Subcutaneous abdominal adipose tissue (tissue), 5 donors: ENCODE measurements around the gene COG5.

ENCODE experiments used
- H3K27ac ChIP-seq: one replicate; pipeline ENCODE4 v1.7.0; 2013; ENCODE audit warnings: low read depth, mild to moderate bottlenecking, inconsistent platforms, low read length, moderate library complexity
- H3K27me3 ChIP-seq, 5 donors: one replicate each; pipeline ENCODE4 v1.7.0; 2013; ENCODE audit warnings: low read length in 5 of 5, inconsistent platforms in 1 of 5; ENCODE audit not compliant: control insufficient read depth in 5 of 5, insufficient read depth in 4 of 5
- H3K36me3 ChIP-seq, 5 donors: one replicate each; pipeline ENCODE4 v1.7.0; 2013; ENCODE audit warnings: low read length in 5 of 5; ENCODE audit not compliant: control insufficient read depth in 5 of 5, insufficient read depth in 5 of 5
- H3K4me1 ChIP-seq, 5 donors: one replicate each; pipeline ENCODE4 v1.7.0; 2013; ENCODE audit warnings: low read length in 5 of 5, mild to moderate bottlenecking in 3 of 5, moderate library complexity in 1 of 5; ENCODE audit not compliant: control insufficient read depth in 5 of 5, insufficient read depth in 5 of 5
- H3K4me3 ChIP-seq, 5 donors: one replicate each; pipeline ENCODE4 v1.7.0; 2013; ENCODE audit warnings: low read length in 5 of 5, low read depth in 1 of 5
- H3K9ac ChIP-seq, 5 donors: one replicate each; pipeline ENCODE4 v1.7.0; 2013; ENCODE audit warnings: low read length in 5 of 5, mild to moderate bottlenecking in 4 of 5, moderate library complexity in 3 of 5
- H3K9me3 ChIP-seq, 5 donors: one replicate each; pipeline ENCODE4 v1.7.0; 2013; ENCODE audit warnings: low read length in 5 of 5; ENCODE audit not compliant: control insufficient read depth in 5 of 5
- donor health status: healthy.
- donor health status: healthy.
- donor health status: healthy.
- donor health status: healthy.
- donor health status: healthy.

Gene COG5

GRCh38 chr7:107563775-107564552, at the start of gene COG5, which contains the start of gene DUS4L:
Gene COG5 (minus strand): TSS chr7:107563920. CDS start chr7:107563896, 24 bp downstream.
Gene DUS4L (plus strand): TSS chr7:107563971. CDS start chr7:107567071, 3,100 bp downstream.
- H3K27me3 ChIP-seq = no peaks in the 10 kb centered on the region
- H3K4me3 ChIP-seq = peak within 1 kb of the TSS; percentile 91 to 99 (median 97)
- no peaks in the 10 kb centered on the region for H3K9me3 ChIP-seq
- H3K4me1 ChIP-seq = peaks cover 0 to 49% (median 37%) of the 10 kb centered on the region in 5 donors
- peak within 1 kb of the TSS; percentile 74 to 98 (median 97) for H3K9ac ChIP-seq
- H3K27ac ChIP-seq = peak within 1 kb of the TSS; percentile 94
- peaks cover 0 to 5% (median 0%) of the 10 kb centered on the region in 5 donors for H3K36me3 ChIP-seq

GRCh38 chr7:107613439-107613838, 49.7 kb upstream of the COG5 start:
- Histone ChIP-seq H3K27me3 (no peaks in the 10 kb centered on the region), H3K9ac (no peak overlapping the region), H3K36me3 (peaks cover 14 to 37% (median 18%) of the 10 kb centered on the region in 5 donors), H3K9me3 (no peaks in the 10 kb centered on the region), H3K4me3 (no peak overlapping the region), H3K27ac (no peak overlapping the region), H3K4me1 (peaks cover 0 to 21% (median 18%) of the 10 kb centered on the region in 5 donors)

DNA sequence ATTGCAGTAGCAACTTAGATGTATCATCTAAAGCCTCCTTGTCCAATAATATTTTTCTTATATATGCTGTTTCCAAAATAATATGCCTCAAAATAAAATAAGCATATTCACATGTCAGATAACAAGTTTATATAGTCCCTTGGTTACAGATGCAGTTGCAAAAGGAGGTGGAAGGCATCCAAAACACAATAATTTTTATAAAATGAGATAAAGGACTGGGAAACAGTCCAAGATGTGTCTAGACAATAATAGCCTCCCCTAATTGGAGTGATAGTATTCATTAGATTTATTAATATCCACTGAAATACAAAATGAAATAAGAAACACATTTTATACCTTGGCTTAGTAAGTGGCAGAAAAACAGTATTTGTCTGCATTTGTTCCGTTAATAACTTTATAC, 46.6 kb upstream of the COG5 start:
- Histone ChIP-seq H3K27me3 (no peaks in the 10 kb centered on the region), H3K27ac (no peak overlapping the region), H3K9ac (no peak overlapping the region), H3K36me3 (peaks cover 9 to 30% (median 18%) of the 10 kb centered on the region in 5 donors), H3K4me1 (peaks cover 0 to 21% (median 18%) of the 10 kb centered on the region in 5 donors), H3K4me3 (no peak overlapping the region), H3K9me3 (no peaks in the 10 kb centered on the region)

- Histone ChIP-seq H3K36me3 (peaks cover 9 to 32% (median 23%) of the 10 kb centered on the region in 5 donors), H3K27ac (no peak overlapping the region)
Observed at GRCh38 chr7:107609811-107610261, 46.1 kb upstream of the COG5 start.

DNA sequence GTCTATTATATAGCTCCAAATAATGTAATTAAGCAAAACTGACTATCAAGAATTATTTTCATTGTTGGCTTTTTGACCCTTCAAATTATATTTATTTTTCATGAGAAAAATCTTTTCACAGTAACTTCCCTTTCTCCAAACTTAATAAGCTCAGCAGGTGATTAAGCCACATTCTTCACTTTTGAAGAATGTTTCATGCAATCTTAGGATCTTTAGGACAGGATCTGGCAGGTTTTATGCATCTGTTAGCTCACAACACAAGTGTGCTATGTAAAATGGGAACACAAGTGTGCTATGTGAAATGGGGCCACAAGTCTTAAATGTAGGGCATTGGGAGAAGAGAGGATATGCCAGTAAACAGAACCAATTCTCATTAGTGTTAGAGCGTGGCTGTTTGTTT, 42.6 kb upstream of the COG5 start:
- no peak overlapping the region for H3K4me3 ChIP-seq
- H3K9me3 ChIP-seq = no peaks in the 10 kb centered on the region
- H3K9ac ChIP-seq = no peak overlapping the region
- no peaks in the 10 kb centered on the region for H3K27me3 ChIP-seq
- H3K36me3 ChIP-seq = peaks cover 4 to 33% (median 25%) of the 10 kb centered on the region in 5 donors
- H3K27ac ChIP-seq = no peak overlapping the region
- peaks cover 0 to 12% (median 9%) of the 10 kb centered on the region in 5 donors for H3K4me1 ChIP-seq

More at GRCh38 chr7:107609811-107610261, 46.1 kb upstream of the COG5 start:
- no peak overlapping the region for H3K9ac ChIP-seq
- no peaks in the 10 kb centered on the region for H3K27me3 ChIP-seq
- H3K4me3 ChIP-seq = no peak overlapping the region
- H3K4me1 ChIP-seq = peaks cover 0 to 21% (median 17%) of the 10 kb centered on the region in 5 donors
- H3K9me3 ChIP-seq = no peaks in the 10 kb centered on the region

GRCh38 chr7:107605218-107605815, 41.6 kb upstream of the COG5 start:
- H3K9ac ChIP-seq = no peak overlapping the region
- no peaks in the 10 kb centered on the region for H3K27me3 ChIP-seq
- peaks cover 0 to 10% (median 8%) of the 10 kb centered on the region in 5 donors for H3K4me1 ChIP-seq
- H3K4me3 ChIP-seq = no peak overlapping the region
- no peak overlapping the region for H3K27ac ChIP-seq
- no peaks in the 10 kb centered on the region for H3K9me3 ChIP-seq
- peaks cover 10 to 43% (median 34%) of the 10 kb centered on the region in 5 donors for H3K36me3 ChIP-seq

DNA sequence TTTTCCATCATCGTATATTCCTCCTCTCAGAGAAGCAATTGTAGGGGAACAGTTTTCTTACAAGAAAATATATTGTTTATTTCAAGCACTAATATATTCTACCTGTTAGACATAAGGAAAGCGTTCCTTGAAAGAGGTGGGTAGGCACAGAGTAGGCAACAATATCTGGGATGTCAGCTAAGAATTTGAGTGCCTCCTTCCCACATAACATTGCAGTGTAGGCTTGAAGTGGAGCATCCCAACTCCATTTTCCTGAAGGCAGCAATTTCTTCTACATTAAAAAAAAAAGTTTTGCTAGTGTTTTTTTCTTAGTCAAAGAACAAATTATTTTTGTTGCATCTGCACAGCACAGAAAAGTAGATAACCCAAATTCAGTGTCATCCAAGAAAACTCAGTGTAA, 37.1 kb upstream of the COG5 start:
- Histone ChIP-seq H3K9me3 (no peaks in the 10 kb centered on the region), H3K9ac (no peak overlapping the region), H3K27me3 (no peaks in the 10 kb centered on the region), H3K36me3 (peaks cover 27 to 56% (median 46%) of the 10 kb centered on the region in 5 donors), H3K27ac (no peak overlapping the region), H3K4me3 (no peak overlapping the region), H3K4me1 (peaks cover 0 to 9% (median 0%) of the 10 kb centered on the region in 5 donors)

- Histone ChIP-seq H3K4me1 (peaks cover 0 to 18% (median 0%) of the 10 kb centered on the region in 5 donors), H3K9ac (no peak overlapping the region), H3K9me3 (no peaks in the 10 kb centered on the region), H3K27me3 (no peaks in the 10 kb centered on the region), H3K27ac (no peak overlapping the region), H3K36me3 (peaks cover 28 to 58% (median 52%) of the 10 kb centered on the region in 5 donors), H3K4me3 (no peak overlapping the region)
Observed at GRCh38 chr7:107599262-107599661, 35.5 kb upstream of the COG5 start.

- Histone ChIP-seq H3K36me3 (peaks cover 31 to 61% (median 48%) of the 10 kb centered on the region in 5 donors), H3K27ac (no peak overlapping the region), H3K4me3 (no peak overlapping the region), H3K4me1 (peaks cover 0 to 18% (median 0%) of the 10 kb centered on the region in 5 donors), H3K9me3 (no peaks in the 10 kb centered on the region), H3K9ac (no peak overlapping the region), H3K27me3 (no peaks in the 10 kb centered on the region)
Observed at GRCh38 chr7:107597953-107598352, 34.2 kb upstream of the COG5 start.

DNA sequence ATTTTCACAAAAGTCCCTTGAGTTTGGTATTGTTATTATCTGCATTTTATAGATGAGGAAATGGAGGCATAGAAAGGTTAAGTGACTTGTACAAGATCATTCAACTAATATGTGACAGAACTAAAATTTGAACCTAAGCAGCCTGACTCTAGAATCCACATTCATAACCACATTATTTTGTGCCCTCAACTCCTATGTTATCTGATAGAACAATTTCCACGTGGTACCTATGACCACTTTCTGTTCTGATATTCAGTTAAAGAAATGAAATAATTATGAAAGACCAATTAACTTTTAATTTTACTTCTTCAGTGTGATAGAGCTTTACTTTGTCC, 33.8 kb upstream of the COG5 start:
- peaks cover 0 to 18% (median 0%) of the 10 kb centered on the region in 5 donors for H3K4me1 ChIP-seq
- H3K4me3 ChIP-seq = no peak overlapping the region
- peaks cover 31 to 63% (median 46%) of the 10 kb centered on the region in 5 donors for H3K36me3 ChIP-seq
- no peak overlapping the region for H3K9ac ChIP-seq
- no peak overlapping the region for H3K27ac ChIP-seq
- H3K9me3 ChIP-seq = no peaks in the 10 kb centered on the region
- no peaks in the 10 kb centered on the region for H3K27me3 ChIP-seq
